HG03457 (cell line): ENCODE results near the gene RAB3A.

Experiments used
- ATAC-seq: cut with Tn5 transposase; IDR thresholded peaks from one replicate; pipeline ENCODE4 v1.9.1; 2021; ENCODE audit warnings: moderate number of reproducible peaks; ENCODE audit not compliant: unreplicated experiment

RAB3A gene

DNA sequence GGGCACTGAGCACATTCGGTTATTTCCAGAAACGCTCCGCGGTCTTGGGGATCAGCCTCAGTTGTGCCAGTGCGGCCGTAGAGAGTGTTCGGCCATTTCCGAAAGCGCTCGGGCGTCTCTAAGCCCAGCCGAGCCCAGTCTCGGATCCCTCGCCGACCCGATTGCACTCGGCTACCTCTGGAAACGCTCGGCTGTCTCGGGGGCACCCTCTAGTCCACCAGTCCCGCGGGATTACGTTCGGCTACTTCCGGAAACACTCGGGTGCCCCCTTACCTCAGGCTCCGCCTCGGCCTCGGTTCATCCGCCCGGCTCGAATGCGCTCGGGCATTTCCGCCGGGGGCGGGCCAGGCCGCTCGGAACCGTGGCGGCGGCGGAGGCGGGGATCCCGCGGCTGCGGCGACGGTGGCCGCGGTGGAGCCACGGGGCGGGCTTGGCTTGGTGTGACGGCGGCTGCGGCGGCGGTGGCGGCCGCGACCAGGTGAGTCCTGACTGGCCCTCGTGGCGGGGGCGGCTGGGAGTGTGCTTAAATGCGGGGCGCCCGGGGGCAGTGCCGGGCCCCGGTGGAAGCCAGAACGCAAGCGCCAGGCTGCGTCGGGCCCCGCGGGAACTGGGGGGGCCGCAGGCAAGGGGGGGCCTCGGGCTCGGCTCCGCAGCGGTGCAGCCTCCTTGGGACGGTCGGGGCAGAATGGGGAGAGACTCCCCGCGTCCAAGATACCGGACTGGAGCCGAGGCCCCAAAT lies 50.9 kb downstream of the RAB3A start, which contains the start of gene PIK3R2:
TSS of gene PIK3R2 (plus strand) at position 347 of the 739 bp plus-strand sequence. CDS start 2,717 bp downstream, outside the sequence.
- peak; percentile 56 for ATAC-seq

DNA sequence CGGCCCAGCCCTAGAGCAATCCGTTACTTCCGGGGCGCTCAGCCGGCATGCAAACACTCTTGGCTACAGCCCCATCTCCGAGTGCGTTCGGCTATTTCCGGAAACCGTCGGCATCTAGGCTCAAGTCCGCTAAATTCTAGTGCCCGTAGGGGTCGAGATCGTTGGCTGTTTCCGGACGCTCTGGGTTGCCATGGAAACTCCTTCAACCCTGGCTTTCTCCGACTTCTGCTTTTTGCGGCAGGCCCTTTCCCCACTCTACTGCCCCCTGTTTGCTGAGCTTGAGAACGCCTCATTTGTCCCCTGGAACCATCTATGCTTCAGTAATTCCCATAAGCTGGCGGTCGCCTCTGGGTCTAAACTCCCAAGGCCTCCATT lies 51.4 kb downstream of the RAB3A start:
- ATAC-seq: peak; percentile 36

DNA sequence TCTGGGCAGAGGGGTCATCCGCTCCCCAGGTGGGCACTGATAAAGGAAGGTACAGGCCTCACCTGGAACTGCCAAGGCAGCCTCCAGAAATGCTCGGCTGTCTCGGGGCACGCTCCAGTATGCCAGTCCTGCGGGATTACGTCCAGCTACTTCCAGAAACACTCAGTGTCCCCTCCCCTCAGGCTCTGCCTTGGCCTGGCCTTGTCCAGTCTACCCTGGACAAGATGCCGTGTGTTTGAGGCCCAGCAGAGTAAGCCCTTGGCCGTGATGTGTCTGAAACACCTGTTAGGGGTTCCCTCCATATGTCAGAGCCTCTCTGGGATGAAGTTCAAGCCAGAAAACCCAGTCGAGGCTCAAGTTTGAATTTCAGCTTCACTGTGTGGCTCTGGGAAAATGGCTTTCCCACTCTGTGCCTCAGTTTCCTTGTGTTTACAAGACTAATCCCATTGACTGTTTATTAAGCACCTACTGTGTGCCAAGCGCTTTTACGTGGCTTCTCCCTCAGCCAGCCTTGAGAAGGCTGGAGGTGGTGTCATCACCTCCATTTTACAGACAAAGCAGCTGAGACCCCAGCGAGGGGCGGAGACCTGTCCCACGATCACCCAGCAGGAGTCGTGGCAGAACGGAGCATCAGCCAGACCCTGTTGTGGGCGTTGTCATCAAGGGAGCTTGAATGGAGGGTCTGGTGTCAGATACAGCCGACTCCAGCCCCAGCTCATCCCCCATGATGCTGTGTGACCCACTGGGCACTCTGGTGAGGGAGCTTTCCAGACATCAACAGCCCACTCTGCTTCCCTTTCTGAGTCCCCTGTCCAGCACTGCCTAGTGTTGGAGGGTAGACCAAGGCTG lies 52.8 kb downstream of the RAB3A start:
- ATAC-seq: no peak

DNA sequence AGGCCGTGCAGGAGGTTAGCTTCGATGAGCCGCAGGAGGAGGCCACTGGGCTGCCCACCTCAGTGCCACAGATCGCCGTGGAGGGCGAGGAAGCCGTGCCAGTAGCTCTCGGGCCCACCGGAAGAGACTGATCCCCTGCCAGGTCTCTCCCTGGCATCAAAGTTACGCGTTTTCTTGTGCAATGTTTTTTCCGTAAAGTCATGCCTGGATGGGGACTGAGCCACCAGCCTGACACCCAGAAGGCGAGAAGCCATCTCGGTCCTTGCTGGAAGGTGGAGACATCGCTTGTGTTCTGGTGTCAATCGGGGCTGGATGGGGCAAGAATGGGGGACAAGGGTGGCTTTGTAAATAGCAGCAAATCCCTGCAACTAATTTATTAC lies 54.3 kb downstream of the RAB3A start:
- ATAC-seq: no peak

DNA sequence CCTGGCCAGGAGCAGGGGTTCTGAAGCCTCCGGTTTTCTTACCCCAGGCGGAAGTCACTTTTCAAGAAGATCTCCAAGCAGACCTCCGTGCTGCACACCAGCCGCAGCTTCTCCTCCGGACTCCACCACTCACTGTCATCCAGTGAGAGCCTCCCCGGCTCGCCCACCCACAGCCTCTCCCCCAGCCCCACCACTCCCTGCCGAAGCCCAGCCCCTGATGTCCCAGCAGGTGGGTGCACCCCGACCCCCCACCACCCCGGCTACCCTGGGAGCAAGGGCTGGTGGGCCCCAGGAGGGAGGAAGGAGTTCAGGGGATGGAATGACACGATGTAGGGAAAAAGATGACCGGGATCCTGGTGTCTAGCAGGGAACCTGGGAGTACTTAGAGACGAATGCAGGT lies 56.4 kb downstream of the RAB3A start:
- ATAC-seq: no peak
